Stimulated activated naive CD4-positive, alpha-beta T cell (primary cell): ENCODE data around the gene RNF167.
A peak's percentile ranks its signal among the peaks of the same experiment; 100 is the strongest.
"Not testable (repeated sequence)": the region's sequence is repeated elsewhere in the genome, so short reads cannot be mapped to it uniquely, and the experiment has no call there.

ENCODE experiments used
- DNase-seq, 6 experiments: peaks; one replicate each; lab custom pipeline; 2025; lab: John Stamatoyannopoulos, UW

RNF167 gene

DNA sequence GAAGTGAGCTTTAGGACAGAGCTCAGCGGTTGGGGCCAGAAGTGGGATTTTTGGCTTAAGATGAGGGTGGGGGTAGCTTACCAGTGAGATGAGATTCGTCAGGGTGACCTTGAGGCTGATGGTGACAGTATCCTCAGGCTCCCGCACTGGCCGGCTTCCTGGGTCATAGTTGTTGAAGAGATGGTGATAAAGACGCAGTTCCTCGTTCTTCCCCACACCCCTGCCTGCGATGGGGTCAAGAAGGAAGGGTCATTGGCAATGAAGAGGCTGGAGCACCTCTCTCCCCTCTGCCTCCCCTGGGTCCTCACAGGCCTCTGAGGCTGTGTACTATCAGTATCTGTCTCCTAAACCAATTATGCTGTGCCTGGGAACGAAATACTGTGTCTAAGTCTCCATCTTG lies 37.5 kb upstream of the RNF167 start:
- DNase-seq = no peak

DNA sequence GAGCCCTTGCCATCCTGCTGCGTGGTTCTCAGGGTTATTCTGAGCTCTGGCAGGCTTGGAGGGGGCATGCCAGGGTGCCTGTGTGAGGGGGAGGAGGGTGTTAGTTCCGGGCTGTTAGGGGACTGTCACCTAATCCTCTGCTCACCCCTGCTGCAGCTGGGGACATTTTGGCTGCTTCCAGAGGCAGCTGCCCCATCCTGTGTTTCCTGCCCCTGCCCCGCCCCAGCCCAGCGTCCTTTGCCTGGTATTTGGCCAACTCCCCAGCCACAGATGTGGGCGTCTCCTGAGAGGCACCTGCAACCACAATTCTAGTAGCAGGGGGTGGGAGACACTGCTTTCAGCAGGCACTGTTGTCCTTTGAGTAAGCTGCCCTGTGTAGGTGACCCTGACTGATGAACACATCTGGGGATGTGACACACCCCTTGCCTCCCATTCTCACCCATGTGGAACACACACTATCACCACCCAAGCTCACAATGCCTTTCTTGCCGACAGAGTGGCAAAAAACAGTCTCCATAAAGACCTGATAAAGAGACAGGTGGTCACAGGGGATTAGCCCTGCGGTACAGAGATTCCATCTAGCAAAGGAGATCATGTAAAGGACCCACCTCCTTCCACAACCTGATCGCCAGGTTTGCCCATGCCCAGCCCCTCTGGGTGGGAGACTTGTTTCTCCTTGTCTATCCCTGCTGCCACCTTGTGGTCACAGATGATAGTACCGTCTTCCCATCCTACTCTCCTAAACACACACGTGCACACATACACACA lies 36.8 kb upstream of the RNF167 start, which contains the start of gene CHRNE:
Gene CHRNE (minus strand): TSS at position 48 of the 768 bp plus-strand sequence. CDS start 35 bp downstream, at position 13.
- DNase-seq = peak; percentile 52 to 80 (median 66)

- not testable (repeated sequence) for DNase-seq
Observed at GRCh38 chr17:4906642-4907041, 33.4 kb upstream of the RNF167 start.

- peak in 1 of 6 experiments; percentile 24 for DNase-seq
Observed at GRCh38 chr17:4908301-4908700, 31.8 kb upstream of the RNF167 start.

- DNase-seq = peak; percentile 46 to 76 (median 57)
Observed at GRCh38 chr17:4908711-4909496, 31.2 kb upstream of the RNF167 start.

DNA sequence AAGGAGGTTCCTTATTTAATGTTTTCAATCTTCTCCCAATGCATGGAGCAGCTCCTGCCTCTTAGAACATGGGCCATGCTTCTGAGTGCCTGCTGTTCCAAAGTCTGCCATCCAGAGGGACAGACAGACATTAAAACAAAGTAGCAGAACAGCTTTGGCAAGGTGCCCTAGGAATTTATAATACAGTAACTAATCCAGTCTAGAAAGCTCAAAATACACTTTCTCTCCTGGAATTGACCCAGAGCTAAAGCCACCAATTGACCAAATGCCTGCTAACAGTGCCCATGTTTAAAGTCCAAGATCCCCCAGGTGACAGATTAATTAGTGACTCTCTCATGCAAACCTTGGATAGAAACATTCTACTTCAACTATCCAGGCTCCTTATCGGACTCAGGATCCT lies 26.1 kb upstream of the RNF167 start:
- DNase-seq = no peak

DNA sequence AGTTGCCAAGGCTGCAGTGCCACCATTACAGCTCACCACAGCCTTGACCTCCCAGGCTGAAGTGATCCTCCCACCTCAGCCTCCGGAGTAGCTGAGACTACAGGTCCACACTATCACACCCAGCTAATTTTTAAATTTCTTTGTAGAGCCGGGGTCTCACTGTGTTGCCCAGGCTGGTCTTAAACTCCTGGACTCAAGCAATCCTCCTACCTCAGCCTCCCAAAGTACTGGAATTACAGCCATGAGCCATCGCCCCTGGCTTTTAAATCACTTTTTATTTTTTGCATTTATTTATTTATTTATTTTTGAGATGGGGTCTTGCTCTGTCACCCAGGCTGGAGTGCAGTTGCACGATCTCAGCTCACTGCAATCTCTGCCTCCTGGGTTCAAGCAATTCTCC lies 25.5 kb upstream of the RNF167 start:
- DNase-seq = not testable (repeated sequence)

GRCh38 chr17:4919511-4920047 lies 20.5 kb upstream of the RNF167 start:
- no peak for DNase-seq

GRCh38 chr17:4920351-4921048 lies 19.6 kb upstream of the RNF167 start:
- DNase-seq = no peak

DNA sequence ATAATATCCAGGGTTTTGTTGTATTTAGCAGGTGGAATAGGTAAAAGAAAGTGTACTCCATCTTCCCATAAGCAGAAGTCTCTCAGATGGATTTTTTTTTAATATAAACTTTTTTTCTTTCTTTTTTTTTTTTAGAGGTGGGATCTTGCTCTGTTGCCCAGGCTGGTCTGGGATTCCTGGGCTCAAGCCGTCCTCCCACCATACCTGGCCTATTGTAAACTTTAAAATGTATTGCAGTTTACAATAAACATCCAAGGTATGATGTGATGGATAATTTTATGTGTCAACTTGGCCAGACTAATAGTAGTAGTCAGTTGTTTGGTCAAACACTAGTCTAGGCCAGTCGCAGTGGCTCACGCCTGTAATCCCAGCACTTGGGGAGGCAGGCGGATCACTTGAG lies 18.7 kb upstream of the RNF167 start:
- no peak for DNase-seq

DNA sequence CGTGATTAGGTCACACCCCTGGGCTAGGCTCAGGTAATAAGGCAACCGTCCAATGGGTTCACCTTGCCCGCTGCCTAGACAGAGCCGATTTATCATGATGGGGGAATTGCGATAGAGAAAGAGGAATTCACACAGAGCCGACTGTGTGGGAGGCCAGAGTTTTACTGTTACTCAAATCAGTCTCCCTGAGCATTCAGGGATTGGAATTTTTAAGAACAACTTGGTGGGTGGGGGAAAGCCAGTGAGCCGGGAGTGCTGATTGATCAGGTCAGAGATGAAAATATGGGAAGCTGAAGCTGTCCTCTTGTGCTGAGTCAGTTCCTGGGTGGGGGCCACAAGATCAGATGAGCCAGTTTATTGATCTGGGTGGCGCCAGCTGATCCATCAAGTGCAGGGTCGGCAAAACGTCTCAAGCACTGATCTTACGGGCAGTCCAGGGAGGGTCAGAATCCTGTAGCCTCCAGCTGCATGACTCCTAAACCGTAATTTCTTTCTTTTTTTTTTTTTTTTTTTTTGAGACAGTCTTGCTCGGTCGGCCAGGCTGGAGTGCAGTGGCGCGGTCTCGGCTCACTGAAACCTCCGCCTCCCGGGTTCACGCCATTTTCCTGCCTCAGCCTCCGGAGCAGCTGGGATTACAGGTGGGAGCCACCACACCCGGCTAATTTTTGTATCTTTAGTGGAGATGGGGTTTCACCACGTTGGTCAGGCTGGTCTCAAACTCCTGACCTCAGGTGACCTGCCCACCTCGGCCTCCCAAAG lies 13.3 kb upstream of the RNF167 start:
- DNase-seq = not testable (repeated sequence)

DNA sequence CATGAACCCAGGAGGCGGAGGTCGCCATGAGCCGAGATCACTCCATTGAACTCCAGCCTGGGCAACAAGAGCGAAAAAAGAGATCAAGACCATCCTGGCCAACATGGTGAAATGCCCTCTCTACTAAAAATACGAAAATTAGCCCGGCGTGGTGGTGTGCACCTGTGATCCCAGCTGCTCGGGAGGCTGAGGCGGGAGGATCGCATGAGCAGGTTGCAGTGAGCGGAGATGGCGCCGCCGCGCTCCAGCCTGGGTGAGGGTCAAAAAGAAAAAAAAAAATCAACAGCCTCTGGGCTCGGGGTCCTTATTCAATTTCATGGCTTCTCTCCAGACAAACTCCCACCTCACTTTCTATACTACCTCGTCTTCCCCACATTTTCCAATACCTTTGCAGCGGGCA lies 11.2 kb upstream of the RNF167 start:
- no peak for DNase-seq

DNA sequence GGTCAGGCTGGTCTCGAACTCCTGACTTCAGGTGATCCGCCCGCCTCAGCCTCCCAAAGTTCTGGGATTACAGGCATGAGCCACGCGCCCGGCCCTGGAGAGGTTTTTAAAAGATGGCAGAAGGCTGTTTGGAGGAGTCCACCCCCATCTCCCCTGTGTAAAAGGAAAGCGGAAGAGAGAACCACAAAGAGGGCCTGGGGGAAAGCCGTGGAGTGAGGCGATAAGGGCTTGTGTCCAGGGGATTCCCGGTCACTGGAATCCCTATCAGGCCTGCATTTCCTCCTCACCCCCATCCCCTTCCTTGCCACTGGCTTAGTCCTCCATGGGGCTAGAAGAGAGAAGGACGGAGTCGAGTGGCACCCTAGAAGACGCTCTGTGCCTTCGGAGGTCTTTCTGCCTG lies 8.1 kb upstream of the RNF167 start, which contains the start of gene GP1BA:
Gene GP1BA (plus strand): TSS at position 315 of the 400 bp plus-strand sequence. CDS start 328 bp downstream, outside the sequence.
- no peak for DNase-seq

DNA sequence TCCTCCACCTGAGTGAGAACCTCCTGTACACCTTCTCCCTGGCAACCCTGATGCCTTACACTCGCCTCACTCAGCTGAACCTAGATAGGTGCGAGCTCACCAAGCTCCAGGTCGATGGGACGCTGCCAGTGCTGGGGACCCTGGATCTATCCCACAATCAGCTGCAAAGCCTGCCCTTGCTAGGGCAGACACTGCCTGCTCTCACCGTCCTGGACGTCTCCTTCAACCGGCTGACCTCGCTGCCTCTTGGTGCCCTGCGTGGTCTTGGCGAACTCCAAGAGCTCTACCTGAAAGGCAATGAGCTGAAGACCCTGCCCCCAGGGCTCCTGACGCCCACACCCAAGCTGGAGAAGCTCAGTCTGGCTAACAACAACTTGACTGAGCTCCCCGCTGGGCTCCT lies 7.3 kb upstream of the RNF167 start:
- no peak for DNase-seq

DNA sequence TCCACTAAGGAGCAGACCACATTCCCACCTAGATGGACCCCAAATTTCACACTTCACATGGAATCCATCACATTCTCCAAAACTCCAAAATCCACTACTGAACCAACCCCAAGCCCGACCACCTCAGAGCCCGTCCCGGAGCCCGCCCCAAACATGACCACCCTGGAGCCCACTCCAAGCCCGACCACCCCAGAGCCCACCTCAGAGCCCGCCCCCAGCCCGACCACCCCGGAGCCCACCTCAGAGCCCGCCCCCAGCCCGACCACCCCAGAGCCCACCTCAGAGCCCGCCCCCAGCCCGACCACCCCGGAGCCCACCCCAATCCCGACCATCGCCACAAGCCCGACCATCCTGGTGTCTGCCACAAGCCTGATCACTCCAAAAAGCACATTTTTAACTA lies 6.4 kb upstream of the RNF167 start:
- DNase-seq = no peak

GRCh38 chr17:4934173-4934979 lies 5.7 kb upstream of the RNF167 start:
- DNase-seq = no peak

DNA sequence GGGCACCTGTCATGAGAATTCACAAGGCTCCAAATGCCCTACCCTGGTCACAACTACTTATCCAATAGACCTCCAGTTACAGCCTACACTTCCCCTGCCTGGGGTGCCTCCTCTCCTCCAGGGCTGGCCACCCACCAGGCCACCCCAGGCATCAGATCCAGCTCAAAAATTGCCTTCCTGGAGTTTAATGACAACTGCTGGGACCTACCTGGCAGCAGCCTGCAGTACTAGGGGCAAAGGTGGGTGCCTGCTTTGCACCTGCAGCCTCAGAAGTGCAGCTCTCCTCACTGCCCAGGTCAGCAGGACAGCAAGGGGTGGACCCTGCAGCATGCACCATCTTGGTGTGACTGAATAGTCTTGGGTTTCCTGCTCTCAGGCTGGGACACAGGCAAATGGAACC lies 4.4 kb upstream of the RNF167 start:
- DNase-seq = no peak

- DNase-seq = no peak
Observed at GRCh38 chr17:4936436-4936835, 3.6 kb upstream of the RNF167 start.

- DNase-seq = no peak
Observed at GRCh38 chr17:4937553-4937952, 2.5 kb upstream of the RNF167 start.

- DNase-seq = no peak
Observed at GRCh38 chr17:4938069-4938491, 2.0 kb upstream of the RNF167 start.
